Measurements from ENCODE around the gene TMCO1. TPM values are rescaled to one million over a fixed set of nuclear protein-coding genes. Genes with fewer than 3 reads are reported as not detected.
A peak's percentile ranks its signal among the peaks of the same experiment; 100 is the strongest.
"Not testable (repeated sequence)": the region's sequence is repeated elsewhere in the genome, so short reads cannot be mapped to it uniquely, and the experiment has no call there.

Gene TMCO1
- total RNA-seq, 1 experiment from 2014 or later = 67.3 TPM

DNA sequence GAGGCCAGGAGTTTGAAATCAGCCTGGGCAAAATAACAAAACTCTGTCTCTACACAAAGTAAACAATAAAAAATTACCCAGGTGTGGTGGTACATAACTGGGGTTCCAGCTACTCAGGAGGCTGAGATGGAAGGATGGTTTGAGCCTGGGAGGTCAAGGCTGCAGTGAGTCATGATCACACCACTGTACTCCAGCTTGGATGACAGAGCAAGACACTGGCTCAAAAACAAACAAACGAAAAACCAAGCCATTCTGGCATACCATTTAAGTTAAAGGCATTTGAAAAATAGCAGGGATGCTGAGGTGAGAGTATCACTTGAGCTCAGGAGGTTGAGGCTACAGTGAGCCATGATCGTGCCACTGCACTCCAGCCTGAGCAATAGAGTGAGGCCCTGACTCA lies 65.0 kb downstream of the TMCO1 start:
- Histone ChIP-seq H3K4me3 (no peak overlapping the region), H3K27me3 (peaks cover 16% of the 10 kb centered on the region), H3K36me3 (no peaks in the 10 kb centered on the region), H3K9me3 (no peaks in the 10 kb centered on the region)
- no peak for DNase-seq

DNA sequence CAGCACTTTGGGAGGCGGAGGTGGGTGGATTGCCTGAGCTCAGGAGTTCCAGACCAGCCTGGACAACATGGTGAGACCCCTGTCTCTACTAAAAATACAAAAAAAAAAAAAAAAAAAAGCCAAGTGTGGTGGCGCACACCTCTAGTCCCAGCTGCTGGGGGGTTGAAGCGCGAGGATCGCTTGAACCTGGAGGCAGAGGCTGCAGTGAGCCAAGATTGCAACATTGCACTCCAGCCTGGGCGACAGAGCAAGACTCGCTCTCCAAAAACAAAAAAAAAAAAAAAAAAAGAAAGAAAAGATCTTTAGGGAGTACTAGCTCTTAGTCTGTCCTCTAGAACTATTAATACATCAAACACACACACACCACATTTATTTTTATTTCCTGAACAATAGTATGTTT lies 66.7 kb downstream of the TMCO1 start:
- H3K36me3 ChIP-seq, H3K27me3 ChIP-seq, H3K9me3 ChIP-seq, H3K4me3 ChIP-seq, DNase-seq: not testable (repeated sequence)

DNA sequence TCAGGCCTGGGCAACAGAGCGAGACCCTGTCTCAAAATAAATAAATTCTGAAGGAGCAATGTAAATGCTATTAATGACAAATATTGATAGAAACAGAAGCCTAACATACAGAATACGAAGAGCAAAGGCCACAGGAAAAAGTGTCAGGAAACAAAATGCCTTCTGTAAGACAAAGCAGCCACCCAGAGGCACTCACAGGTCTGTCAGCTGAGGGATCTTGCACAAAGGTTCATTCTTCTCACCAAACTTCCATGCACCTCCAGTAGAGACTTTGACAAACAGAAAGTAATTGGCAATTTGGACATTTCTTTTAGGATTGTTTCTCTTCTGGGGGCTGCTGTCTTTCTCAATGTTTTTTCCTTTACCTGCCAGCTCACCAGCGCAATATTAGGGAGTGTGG lies 69.1 kb downstream of the TMCO1 start:
- H3K27me3 ChIP-seq = no peaks in the 10 kb centered on the region; the same call in 1 of the 2 replicates
- no peak overlapping the region for H3K4me3 ChIP-seq
- DNase-seq = no peak
- H3K9me3 ChIP-seq = peaks cover 9% of the 10 kb centered on the region
- H3K36me3 ChIP-seq = peaks cover 10% of the 10 kb centered on the region

DNA sequence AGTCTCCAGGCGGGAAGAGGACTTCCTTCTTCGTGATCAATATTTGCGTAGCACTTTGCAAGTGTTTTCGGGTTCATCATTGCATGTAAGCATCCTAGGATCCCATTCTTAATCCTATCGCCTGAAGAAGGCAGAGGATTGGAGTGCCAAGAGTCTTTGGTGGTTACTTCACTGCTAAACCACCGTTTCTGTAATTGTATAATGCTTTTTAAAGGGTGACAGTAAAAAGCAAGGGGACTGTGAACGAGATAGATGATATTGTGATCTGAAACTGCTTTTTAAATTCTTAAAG lies 70.0 kb downstream of the TMCO1 start:
- no peaks in the 10 kb centered on the region; the same call in 1 of the 2 replicates for H3K27me3 ChIP-seq
- DNase-seq = no peak
- peak overlapping the region; percentile 76 for H3K4me3 ChIP-seq
- H3K9me3 ChIP-seq = peaks cover 12% of the 10 kb centered on the region
- H3K36me3 ChIP-seq = peaks cover 15% of the 10 kb centered on the region

DNA sequence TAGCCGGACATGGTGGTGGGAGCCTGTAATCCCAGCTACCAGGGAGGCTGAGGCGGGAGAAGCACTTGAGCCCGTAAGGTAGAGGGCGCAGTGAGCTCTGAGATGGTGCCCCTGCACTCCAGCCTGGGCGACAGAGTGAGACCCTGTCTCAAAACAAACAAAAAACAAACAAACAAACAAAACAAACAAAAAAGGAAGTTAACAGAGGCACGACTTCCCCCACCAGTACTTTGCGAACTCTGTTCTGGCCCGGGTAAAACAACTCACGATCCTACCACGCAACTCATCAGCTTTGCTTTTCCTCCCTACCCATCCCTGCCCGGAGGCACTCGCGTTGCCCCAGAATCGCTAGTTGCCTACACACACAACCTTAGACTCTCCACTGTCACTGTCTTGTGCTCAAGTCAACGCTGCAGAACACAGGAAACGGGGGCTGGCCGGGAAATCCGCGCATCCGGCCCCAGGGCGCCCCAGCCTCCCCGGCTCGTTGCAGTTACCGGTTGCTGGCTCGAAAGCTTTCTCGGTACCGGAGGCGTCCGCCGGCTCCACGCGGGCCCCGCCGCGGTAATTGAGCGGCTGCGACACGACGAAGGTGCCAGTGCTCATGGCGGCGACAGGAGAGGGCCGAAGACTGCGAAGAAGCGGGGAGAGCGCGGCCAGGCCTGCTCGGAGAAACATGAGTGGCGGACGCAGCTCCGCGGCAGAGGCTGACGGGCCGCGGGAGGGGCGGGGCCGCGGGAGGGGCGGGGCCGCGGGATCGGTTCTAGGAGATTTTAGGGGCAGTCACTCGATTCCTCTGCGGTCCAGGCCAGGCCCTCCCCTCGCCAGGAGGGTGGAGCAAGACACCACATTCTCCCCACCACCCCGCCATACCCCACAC lies 70.5 kb downstream of the TMCO1 start, which contains the start of gene ALDH9A1:
TSS of gene ALDH9A1 (minus strand) at position 682 of the 880 bp plus-strand sequence. CDS start at position 678, 4 bp downstream.
- Histone ChIP-seq H3K36me3 (peaks cover 15% of the 10 kb centered on the region), H3K9me3 (peaks cover 12% of the 10 kb centered on the region), H3K27me3 (no peaks in the 10 kb centered on the region; the same call in 1 of the 2 replicates), H3K4me3 (peak within 1 kb of the TSS; percentile 76)
- DNase-seq = peak; percentile 96

DNA sequence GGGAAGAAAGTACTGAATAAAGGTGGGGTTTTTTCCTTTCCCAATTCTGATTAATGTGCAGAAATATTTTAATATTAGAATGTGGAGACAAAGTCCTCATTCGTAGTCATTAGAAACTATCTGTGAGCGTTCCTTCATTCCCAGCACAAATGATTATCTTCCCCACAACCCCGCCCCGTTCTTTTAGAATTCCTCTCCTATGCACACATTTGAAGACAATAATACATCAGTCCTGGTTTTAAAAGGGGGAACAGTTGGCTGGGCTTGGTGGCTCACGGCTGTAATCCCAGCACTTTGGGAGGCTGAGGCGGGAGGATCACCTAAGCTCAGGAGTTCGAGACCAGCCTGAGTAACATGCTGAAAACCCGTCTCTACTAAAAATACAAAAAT lies 71.2 kb downstream of the TMCO1 start:
- Histone ChIP-seq H3K9me3 (peaks cover 12% of the 10 kb centered on the region), H3K27me3 (no peaks in the 10 kb centered on the region; the same call in 1 of the 2 replicates), H3K36me3 (peaks cover 15% of the 10 kb centered on the region), H3K4me3 (peak overlapping the region; percentile 76)
- no peak for DNase-seq

DNA sequence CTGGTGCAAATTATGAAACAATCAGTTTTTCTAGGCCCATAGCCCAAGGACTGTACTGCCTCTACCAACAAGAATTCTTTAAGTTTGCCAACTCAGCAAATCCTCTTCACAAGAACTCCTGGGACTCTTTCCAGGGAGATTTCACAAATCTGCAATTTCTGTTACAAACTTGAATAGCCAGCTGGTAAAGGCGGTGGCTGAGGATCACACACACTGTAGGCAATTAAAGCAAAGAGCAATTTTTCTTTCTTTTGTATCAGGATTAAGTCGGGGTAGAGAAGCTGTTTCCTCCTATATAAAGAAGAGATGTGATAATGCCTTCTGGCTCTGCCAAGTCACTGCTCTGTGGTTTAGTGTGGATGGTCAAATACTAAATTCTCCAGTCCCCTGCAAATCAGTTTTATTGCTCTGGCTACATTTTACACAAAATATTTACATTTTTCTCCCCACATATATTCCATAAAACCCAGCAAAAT lies 72.0 kb downstream of the TMCO1 start:
- H3K36me3 ChIP-seq = peaks cover 15% of the 10 kb centered on the region
- peak; percentile 76 for DNase-seq
- H3K9me3 ChIP-seq = peaks cover 12% of the 10 kb centered on the region
- H3K4me3 ChIP-seq = peak overlapping the region; percentile 76
- no peaks in the 10 kb centered on the region; the same call in 1 of the 2 replicates for H3K27me3 ChIP-seq

DNA sequence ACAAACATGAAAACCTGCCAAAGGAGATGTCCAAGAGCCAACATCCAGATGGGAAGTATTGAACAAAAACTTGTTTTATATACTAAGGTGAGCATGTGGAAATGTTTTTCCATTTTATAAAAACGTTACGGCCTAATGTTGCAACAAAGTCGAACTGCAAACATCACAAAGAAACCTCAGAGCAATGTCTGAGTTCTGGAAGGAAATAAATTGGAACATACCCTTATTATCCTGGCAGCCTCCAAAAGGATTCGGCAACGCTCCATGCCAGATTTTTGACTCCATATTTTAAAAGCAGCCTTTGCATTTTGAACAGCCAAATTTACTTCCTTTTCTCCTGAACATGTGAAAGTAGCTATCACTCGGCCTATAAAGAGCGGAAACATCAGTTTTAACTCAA lies 73.6 kb downstream of the TMCO1 start:
- H3K36me3 ChIP-seq = peaks cover 28% of the 10 kb centered on the region
- peaks cover 12% of the 10 kb centered on the region for H3K9me3 ChIP-seq
- H3K27me3 ChIP-seq = no peaks in the 10 kb centered on the region
- H3K4me3 ChIP-seq = no peak overlapping the region
- DNase-seq = no peak

DNA sequence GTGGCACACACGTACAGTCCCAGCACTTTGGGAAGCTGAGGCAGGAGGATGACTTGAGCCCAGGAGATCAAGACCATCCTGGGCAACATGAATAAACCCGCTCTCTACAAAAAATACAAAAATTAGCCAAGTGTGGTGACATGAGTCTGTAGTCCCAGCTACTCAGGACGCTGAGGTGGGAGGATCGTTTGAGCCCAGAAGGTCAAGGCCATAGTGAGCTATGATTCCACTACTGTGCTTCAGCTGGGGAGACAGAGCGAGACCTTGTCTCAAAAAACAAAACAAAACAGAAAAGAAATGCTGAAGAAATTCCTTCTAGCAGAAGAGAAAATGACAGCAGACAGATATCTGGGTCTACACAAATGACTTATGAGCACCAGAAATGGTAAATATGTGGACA lies 80.6 kb downstream of the TMCO1 start:
- Histone ChIP-seq H3K27me3 (no peaks in the 10 kb centered on the region), H3K9me3 (no peaks in the 10 kb centered on the region; the same call in 1 of the 2 replicates), H3K4me3 (no peak overlapping the region), H3K36me3 (peaks cover 28% of the 10 kb centered on the region)
- DNase-seq = no peak

DNA sequence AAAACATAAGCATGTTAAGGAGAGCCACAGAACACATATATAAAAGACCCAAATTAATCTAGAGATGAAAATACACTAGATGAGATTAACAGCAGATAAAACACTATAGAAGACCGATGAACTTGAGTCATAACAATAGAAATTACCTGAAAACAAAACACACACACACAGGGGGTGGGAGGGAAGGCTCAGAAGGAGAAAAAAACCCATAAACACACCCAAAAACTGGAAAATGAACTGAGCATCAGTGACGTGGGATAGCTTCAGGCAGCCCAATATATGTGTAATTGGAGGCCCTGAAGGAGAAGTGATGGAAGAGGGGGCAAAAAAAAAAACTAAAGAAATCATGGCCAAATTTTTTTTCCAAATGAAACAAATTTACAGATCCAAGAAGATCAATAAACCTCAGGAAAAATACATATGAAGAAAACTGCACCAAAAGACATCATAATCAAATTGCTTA lies 81.7 kb downstream of the TMCO1 start:
- Histone ChIP-seq H3K27me3 (no peaks in the 10 kb centered on the region), H3K9me3 (no peaks in the 10 kb centered on the region), H3K4me3 (no peak overlapping the region), H3K36me3 (peaks cover 38% of the 10 kb centered on the region)
- no peak for DNase-seq

DNA sequence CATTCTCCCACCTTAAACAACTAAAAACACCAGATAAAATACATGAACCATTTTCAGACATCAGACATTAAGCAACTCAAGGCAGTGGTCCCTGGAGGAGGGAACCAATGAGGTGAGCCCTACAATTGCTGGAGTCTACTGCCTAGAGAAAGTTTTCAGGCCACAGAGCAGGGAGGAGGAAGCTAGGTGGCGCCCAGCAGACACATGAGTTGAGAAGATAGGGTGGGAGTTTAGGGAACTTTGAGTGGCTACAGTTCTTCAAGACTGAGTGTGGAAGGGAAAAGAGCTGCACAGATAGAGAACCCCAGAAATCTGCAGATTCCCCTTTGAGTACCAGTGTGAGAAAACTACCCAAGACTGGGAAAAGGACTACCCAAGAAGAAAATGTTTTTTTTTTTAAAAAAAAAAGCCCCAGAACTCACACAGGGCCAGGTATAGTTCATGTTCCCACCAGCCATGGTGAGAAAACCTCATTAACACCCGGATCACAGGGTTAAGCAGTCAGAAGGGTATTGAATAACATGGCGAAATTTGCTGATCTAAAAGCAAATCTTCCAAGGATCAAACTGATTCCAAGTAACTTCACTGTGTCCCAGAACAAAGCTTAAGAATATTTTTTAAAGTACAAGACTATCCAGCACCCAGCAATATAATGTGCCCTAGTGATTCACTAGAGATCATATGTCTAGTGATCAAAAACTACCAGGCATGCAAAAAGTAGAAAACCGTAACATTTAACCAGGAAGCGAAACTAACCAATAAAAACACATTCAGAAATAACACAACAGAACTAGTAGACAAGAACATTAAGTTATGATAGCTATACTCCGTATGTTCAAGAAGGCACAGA lies 82.3 kb downstream of the TMCO1 start:
- Histone ChIP-seq H3K9me3 (no peaks in the 10 kb centered on the region), H3K27me3 (no peaks in the 10 kb centered on the region), H3K36me3 (peaks cover 43% of the 10 kb centered on the region), H3K4me3 (no peak overlapping the region)
- DNase-seq = no peak

DNA sequence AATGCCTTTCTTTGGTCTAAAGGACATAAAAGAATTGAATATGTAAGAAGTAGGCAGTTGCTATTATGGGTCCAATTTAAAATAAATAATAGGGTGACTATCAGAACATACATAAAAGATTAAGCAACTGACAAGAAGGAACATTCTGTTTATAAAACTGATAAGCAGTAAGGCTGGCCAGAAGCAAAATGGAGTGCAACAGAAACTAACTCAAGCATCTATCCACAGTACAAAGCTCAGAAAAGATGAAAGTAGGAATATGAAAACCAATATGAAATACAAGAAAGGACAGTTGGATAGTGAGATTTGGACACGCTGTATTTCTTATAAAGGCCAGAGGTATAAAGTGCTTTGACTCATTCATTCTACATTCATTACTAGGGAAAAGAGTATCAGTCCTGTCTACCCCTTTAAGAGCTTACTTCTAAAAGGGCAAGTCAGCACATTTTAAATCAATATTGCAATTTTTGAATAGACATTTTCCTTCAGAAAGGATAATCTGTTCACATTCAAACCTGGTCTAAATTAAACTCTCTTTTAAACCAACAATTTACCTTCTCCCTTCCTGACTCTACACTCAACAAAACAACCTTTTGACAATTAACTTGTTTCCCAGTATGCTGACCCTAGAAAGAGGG lies 84.7 kb downstream of the TMCO1 start:
- no peak for DNase-seq
- no peak overlapping the region for H3K4me3 ChIP-seq
- H3K27me3 ChIP-seq = no peaks in the 10 kb centered on the region
- H3K36me3 ChIP-seq = peaks cover 55% of the 10 kb centered on the region
- no peaks in the 10 kb centered on the region for H3K9me3 ChIP-seq

DNA sequence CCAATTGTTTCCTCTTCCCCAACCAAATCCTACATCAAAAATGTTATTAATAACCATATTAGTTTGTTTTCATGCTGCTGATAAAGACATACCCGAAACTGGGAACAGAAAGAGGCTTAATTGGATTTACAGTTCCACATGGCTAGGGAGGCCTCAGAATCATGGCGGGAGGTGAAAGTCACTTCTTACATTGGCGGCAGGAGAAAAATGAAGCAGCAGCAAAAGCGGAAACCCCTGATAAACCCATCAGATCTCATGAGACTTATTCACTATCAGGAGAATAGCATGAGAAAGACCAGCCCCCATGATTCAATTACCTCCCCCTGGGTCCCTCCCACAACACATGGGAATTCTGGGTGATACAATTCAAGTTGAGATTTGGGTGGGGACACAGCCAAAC lies 87.9 kb downstream of the TMCO1 start:
- not testable (repeated sequence) for H3K4me3 ChIP-seq, H3K27me3 ChIP-seq, H3K9me3 ChIP-seq, DNase-seq
- H3K36me3 ChIP-seq = peaks cover 74% of the 10 kb centered on the region

DNA sequence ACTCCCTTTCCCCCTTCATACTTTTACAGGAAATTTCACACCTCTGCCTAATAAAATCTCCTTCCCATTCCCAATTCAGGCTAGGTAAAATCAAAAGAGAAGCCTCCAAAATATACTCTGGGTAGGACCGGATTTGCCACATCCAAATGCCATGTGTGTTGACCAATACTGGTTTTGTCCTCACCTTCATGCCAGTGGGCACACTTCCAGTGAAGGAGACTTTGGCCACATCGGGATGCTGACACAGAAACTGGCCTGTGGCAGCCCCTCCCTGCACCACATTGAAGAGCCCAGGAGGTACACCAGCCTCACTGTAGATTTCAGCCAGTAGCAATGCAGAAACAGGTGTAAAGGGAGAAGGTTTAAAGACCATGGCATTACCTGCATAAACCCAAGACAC lies 88.4 kb downstream of the TMCO1 start:
- H3K36me3 ChIP-seq = peaks cover 78% of the 10 kb centered on the region

DNA sequence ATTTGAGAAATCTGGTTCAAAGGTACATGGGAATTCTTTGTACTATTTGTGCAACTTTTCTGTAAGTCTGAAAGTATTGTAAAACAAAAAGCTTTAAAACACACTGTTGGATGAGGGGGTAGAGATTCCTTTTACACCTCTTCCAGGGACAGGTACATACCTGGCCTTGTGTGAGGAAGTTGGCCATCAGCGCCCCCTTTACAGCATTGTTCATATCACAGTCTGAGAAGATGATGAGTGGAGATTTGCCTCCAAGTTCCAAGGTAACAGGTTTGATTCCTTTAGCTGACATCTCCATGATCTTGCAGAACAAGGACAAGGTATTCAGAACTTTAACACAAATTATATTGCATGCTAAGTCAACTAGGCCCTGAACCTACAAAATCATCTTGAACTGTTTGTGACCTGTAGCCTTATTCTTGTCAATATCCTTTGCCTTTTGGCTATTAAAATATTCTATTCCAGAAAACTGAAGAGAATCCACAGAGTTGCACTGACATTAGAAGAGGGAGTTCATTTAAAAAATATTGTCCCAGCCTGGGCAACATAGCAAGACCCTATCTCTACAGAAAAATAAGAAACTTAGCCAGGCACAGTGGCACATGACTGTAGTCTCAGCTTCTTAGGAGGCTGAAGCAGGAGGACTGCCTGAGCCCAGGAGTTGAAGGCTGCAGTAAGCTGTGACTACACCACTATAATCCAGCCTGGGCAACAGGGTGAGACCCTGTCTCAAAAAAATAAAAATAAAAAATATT lies 89.2 kb downstream of the TMCO1 start:
- Histone ChIP-seq H3K4me3 (no peak overlapping the region), H3K27me3 (no peaks in the 10 kb centered on the region), H3K9me3 (peaks cover 3% of the 10 kb centered on the region; the same call in 1 of the 2 replicates), H3K36me3 (peaks cover 80% of the 10 kb centered on the region)
- DNase-seq = no peak

More for the DNA sequence above, 88.4 kb downstream of the TMCO1 start:
- Histone ChIP-seq H3K27me3 (no peaks in the 10 kb centered on the region), H3K4me3 (no peak overlapping the region), H3K9me3 (peaks cover 3% of the 10 kb centered on the region; the same call in 1 of the 2 replicates)
- DNase-seq = no peak

DNA sequence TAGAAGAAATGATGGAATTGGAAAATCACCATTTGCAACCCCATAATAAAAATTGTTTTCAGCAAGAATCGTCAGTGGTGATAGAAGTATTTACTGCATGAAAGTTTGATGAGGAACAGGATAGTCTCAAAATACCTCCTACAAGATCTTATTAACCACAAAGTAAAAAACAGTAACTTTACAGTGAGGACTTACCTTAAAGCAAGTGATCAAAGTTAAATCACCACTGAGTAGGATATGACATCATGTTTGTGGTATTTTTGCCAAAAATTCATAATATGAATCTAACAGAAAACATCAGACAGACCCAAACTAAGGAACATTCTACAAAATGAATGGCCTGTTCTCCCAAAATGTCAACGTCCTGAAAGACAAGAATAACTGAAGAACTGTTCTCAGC lies 90.2 kb downstream of the TMCO1 start:
- DNase-seq = no peak
- peaks cover 78% of the 10 kb centered on the region for H3K36me3 ChIP-seq
- no peak overlapping the region for H3K4me3 ChIP-seq
- H3K9me3 ChIP-seq = peaks cover 3% of the 10 kb centered on the region; the same call in 1 of the 2 replicates
- no peaks in the 10 kb centered on the region for H3K27me3 ChIP-seq
